ENCODE measurements around the gene DPPA5. TPM values are rescaled to one million over a fixed set of nuclear protein-coding genes. Genes with fewer than 3 reads are reported as not detected.

DPPA5 gene
- total and polyA plus RNA-seq, 9 donors = 0.68 TPM; not detected in 8

GRCh38 chr6:73329201-73329600 is 24.9 kb downstream of the DPPA5 start:
- Histone ChIP-seq H3K27ac (no peak overlapping the region), H3K36me3 (no peaks in the 10 kb centered on the region), H3K9me3 (no peaks in the 10 kb centered on the region), H3K27me3 (no peaks in the 10 kb centered on the region), H3K4me1 (ENCODE audit: insufficient read depth) (no peaks in the 10 kb centered on the region), H3K4me3 (no peak overlapping the region)
- TF ChIP-seq POLR2A (IDR thresholded peaks at IDR 0.05) (no peak), EP300 (IDR thresholded peaks at IDR 0.05) (no peak), CTCF (IDR thresholded peaks at IDR 0.05) (no peak)
- WGBS, 3 donors = 55 to 57% (median 57%) methylated on average over 3 of the region's 3 CpGs
- no peak for DNase-seq
- intact Hi-C loops (cut with DNase I) = loop anchor here in 1 of 4 donors (10.0 kb wide), 1 partner anchor 914 kb away; no protein-coding TSS in a partner anchor

GRCh38 chr6:73328790-73329189 is 25.3 kb downstream of the DPPA5 start:
- intact Hi-C loops (cut with DNase I) = loop anchor here in 1 of 4 donors (10.0 kb wide), 1 partner anchor 914 kb away; no protein-coding TSS in a partner anchor
- Histone ChIP-seq H3K27ac (no peak overlapping the region), H3K27me3 (no peaks in the 10 kb centered on the region), H3K4me1 (ENCODE audit: insufficient read depth) (no peaks in the 10 kb centered on the region), H3K4me3 (no peak overlapping the region), H3K36me3 (no peaks in the 10 kb centered on the region), H3K9me3 (no peaks in the 10 kb centered on the region)
- TF ChIP-seq CTCF (IDR thresholded peaks at IDR 0.05) (no peak), POLR2A (IDR thresholded peaks at IDR 0.05) (no peak), EP300 (IDR thresholded peaks at IDR 0.05) (no peak)
- no peak for DNase-seq
- 41 to 51% (median 51%) methylated on average over 3 of the region's 3 CpGs for WGBS, 3 donors

GRCh38 chr6:73325656-73326055 is 28.4 kb downstream of the DPPA5 start:
- no peak overlapping the region for H3K4me3 ChIP-seq
- TF ChIP-seq POLR2A (IDR thresholded peaks at IDR 0.05) = no peak
- no peak for TF ChIP-seq CTCF (IDR thresholded peaks at IDR 0.05)
- TF ChIP-seq EP300 (IDR thresholded peaks at IDR 0.05) = no peak
- H3K36me3 ChIP-seq = no peaks in the 10 kb centered on the region
- intact Hi-C loops (cut with DNase I) = loop anchor here in 1 of 4 donors (10.0 kb wide), 1 partner anchor 911 kb away; no protein-coding TSS in a partner anchor
- no peaks in the 10 kb centered on the region for H3K27me3 ChIP-seq
- H3K27ac ChIP-seq = no peak overlapping the region
- no peaks in the 10 kb centered on the region for H3K4me1 ChIP-seq (ENCODE audit: insufficient read depth)
- no peaks in the 10 kb centered on the region for H3K9me3 ChIP-seq
- WGBS, 3 donors = 90 to 94% (median 92%) methylated on average over 3 of the region's 3 CpGs
- no peak for DNase-seq

- H3K27ac ChIP-seq = no peak overlapping the region
- no peaks in the 10 kb centered on the region for H3K36me3 ChIP-seq
- H3K27me3 ChIP-seq = no peaks in the 10 kb centered on the region
- no peak overlapping the region for H3K4me3 ChIP-seq
- intact Hi-C loops (cut with DNase I) = loop anchor here in 1 of 4 donors (10.0 kb wide), 1 partner anchor 909 kb away; no protein-coding TSS in a partner anchor
- TF ChIP-seq EP300 (IDR thresholded peaks at IDR 0.05) = no peak
- TF ChIP-seq POLR2A (IDR thresholded peaks at IDR 0.05) = no peak
- TF ChIP-seq CTCF (IDR thresholded peaks at IDR 0.05) = no peak
- no peaks in the 10 kb centered on the region for H3K9me3 ChIP-seq
- no peaks in the 10 kb centered on the region for H3K4me1 ChIP-seq (ENCODE audit: insufficient read depth)
- 83 to 94% (median 92%) methylated on average over 2 of the region's 2 CpGs for WGBS, 3 donors
- DNase-seq = no peak
Observed at GRCh38 chr6:73323323-73323722, 30.8 kb downstream of the DPPA5 start.
